Suprapubic skin (tissue), 4 donors: Measurements from ENCODE around the gene ARRB1. TPM values are rescaled to one million over a fixed set of nuclear protein-coding genes. Genes with fewer than 3 reads are reported as not detected.

Source experiments
- DNase-seq, 2 donors: peaks; one replicate each; pipeline ENCODE4 v3.0.0-alpha.2; 2019; ENCODE audit warnings: low spot score in 2 of 2
- H3K27ac ChIP-seq: fragments of 200-600 bp; sonication (generic); one replicate; pipeline ENCODE4 v1.5.1; 2019
- H3K27me3 ChIP-seq: fragments of 200-600 bp; sonication (generic); one replicate; pipeline ENCODE4 v1.5.1; 2019
- H3K36me3 ChIP-seq: fragments of 200-600 bp; sonication (generic); one replicate; pipeline ENCODE4 v1.5.1; 2019
- H3K4me1 ChIP-seq: fragments of 200-600 bp; sonication (generic); one replicate; pipeline ENCODE4 v1.5.1; 2019
- H3K4me3 ChIP-seq: fragments of 200-600 bp; sonication (generic); one replicate; pipeline ENCODE4 v1.5.1; 2019; ENCODE audit warnings: mild to moderate bottlenecking
- H3K9me3 ChIP-seq: fragments of 200-600 bp; sonication (generic); one replicate; pipeline ENCODE4 v1.5.1; 2019
- EP300 ChIP-seq: sonication (generic); formaldehyde crosslinking; IDR thresholded peaks from one replicate; pipeline ENCODE4 v1.6.1; 2017; ENCODE audit warnings: antibody characterized with exemption
- POLR2A ChIP-seq, 2 donors: fragments of 450-650 bp; IDR thresholded peaks; one replicate each; pipeline ENCODE4 v1.6.1; 2017; ENCODE audit warnings: antibody characterized with exemption in 2 of 2, mild to moderate bottlenecking in 2 of 2, moderate library complexity in 2 of 2
- POLR2AphosphoS5 ChIP-seq, 3 donors: sonication (generic); formaldehyde crosslinking; IDR thresholded peaks; one replicate each; pipeline ENCODE4 v1.6.1; 2017; ENCODE audit warnings: antibody characterized with exemption in 3 of 3
- WGBS: methylation state at CpG from one replicate; pipeline ENCODE4 v1.1.5; 2018; 5-methylcytosine and 5-hydroxymethylcytosine counted together
- total RNA-seq, 4 donors: library from RNA; depleted of rRNA; stranded (reverse); fragments of >200 nt; gene quantifications; one replicate each; pipeline ENCODE4 v1.1.0, GENCODE V29; 2016
- TF ChIP-seq, protein P1 (sequence below), 2 donors: fragments of 200-600 bp in 1 of 2; fragments of 450-650 bp in 1 of 2; sonication (generic) in 1 of 2; IDR thresholded peaks; one replicate each; pipeline ENCODE4 v1.5.1; 2016 to 2019; ENCODE audit warnings: antibody characterized with exemption in 2 of 2, mild to moderate bottlenecking in 1 of 2, moderate library complexity in 1 of 2

ARRB1 gene
- total RNA-seq, 4 donors from 2014 or later, result 24.8 to 57.2 (median 38.4) TPM

GRCh38 chr11:75237050-75237449 is 114.4 kb downstream of the ARRB1 start:
- 81% methylated on average over 8 of the region's 8 CpGs for WGBS
- Histone ChIP-seq H3K27ac (no peak overlapping the region), H3K4me1 (peaks cover 20% of the 10 kb centered on the region), H3K27me3 (peaks cover 34% of the 10 kb centered on the region), H3K4me3 (no peak overlapping the region), H3K9me3 (no peaks in the 10 kb centered on the region), H3K36me3 (no peaks in the 10 kb centered on the region)
- DNase-seq, result peak in 1 of 2 donors; percentile 52
- no peak for TF ChIP-seq POLR2A (IDR thresholded peaks at IDR 0.05)
- no peak for TF ChIP-seq POLR2AphosphoS5 (IDR thresholded peaks at IDR 0.05)
- TF ChIP-seq EP300, result no peak
- TF ChIP-seq, protein P1, sequence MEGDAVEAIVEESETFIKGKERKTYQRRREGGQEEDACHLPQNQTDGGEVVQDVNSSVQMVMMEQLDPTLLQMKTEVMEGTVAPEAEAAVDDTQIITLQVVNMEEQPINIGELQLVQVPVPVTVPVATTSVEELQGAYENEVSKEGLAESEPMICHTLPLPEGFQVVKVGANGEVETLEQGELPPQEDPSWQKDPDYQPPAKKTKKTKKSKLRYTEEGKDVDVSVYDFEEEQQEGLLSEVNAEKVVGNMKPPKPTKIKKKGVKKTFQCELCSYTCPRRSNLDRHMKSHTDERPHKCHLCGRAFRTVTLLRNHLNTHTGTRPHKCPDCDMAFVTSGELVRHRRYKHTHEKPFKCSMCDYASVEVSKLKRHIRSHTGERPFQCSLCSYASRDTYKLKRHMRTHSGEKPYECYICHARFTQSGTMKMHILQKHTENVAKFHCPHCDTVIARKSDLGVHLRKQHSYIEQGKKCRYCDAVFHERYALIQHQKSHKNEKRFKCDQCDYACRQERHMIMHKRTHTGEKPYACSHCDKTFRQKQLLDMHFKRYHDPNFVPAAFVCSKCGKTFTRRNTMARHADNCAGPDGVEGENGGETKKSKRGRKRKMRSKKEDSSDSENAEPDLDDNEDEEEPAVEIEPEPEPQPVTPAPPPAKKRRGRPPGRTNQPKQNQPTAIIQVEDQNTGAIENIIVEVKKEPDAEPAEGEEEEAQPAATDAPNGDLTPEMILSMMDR (IDR thresholded peaks at IDR 0.05), result no peak

- WGBS, result 58% methylated on average over 8 of the region's 8 CpGs
- Histone ChIP-seq H3K4me1 (peaks cover 10% of the 10 kb centered on the region), H3K36me3 (no peaks in the 10 kb centered on the region), H3K27me3 (peaks cover 25% of the 10 kb centered on the region), H3K27ac (no peak overlapping the region), H3K9me3 (no peaks in the 10 kb centered on the region), H3K4me3 (no peak overlapping the region)
- no peak for TF ChIP-seq POLR2AphosphoS5 (IDR thresholded peaks at IDR 0.05)
- TF ChIP-seq POLR2A (IDR thresholded peaks at IDR 0.05), result no peak
- TF ChIP-seq, protein P1 (IDR thresholded peaks at IDR 0.05), result no peak
- no peak for TF ChIP-seq EP300
- peak in 1 of 2 donors; percentile 59 for DNase-seq
These were observed 115.4 kb downstream of the ARRB1 start for GRCh38 chr11:75236062-75236461.

- DNase-seq, result peak in 1 of 2 donors; percentile 20
- peaks cover 10% of the 10 kb centered on the region for H3K27me3 ChIP-seq
- TF ChIP-seq EP300 (no peak), POLR2A (IDR thresholded peaks at IDR 0.05) (no peak), POLR2AphosphoS5 (IDR thresholded peaks at IDR 0.05) (no peak)
- TF ChIP-seq, protein P1 (IDR thresholded peaks at IDR 0.05), result no peak
- H3K36me3 ChIP-seq, result no peaks in the 10 kb centered on the region
- WGBS, result 52% methylated on average over 3 of the region's 3 CpGs
- H3K4me1 ChIP-seq, result no peaks in the 10 kb centered on the region
- no peaks in the 10 kb centered on the region for H3K9me3 ChIP-seq
- H3K4me3 ChIP-seq, result no peak overlapping the region
- no peak overlapping the region for H3K27ac ChIP-seq
These were observed 117.7 kb downstream of the ARRB1 start for GRCh38 chr11:75233754-75234172.

DNA sequence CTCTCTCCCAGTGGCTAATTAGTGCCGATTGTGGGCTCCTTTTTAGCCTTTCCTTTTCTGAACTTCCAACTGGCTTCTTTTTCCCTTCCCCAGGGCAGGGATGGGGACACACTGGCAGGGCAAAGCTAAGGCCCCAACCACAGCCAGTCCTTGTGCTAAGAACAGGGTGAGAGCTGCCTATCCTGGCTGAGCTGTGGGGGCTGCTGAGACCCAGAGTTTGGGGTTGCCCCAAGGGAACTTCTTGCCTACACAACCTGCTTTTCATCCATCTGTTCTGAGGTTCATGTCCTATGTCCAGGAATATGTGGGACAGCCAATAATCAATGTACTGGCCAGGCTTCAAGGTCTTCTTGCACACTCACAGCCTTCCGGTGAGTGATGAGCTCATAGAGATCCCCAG is 120.8 kb downstream of the ARRB1 start:
- Histone ChIP-seq H3K4me1 (no peaks in the 10 kb centered on the region), H3K27ac (no peak overlapping the region), H3K4me3 (no peak overlapping the region), H3K27me3 (no peaks in the 10 kb centered on the region), H3K9me3 (no peaks in the 10 kb centered on the region), H3K36me3 (no peaks in the 10 kb centered on the region)
- WGBS, result 77% methylated on average over 2 of the region's 2 CpGs
- TF ChIP-seq POLR2AphosphoS5 (IDR thresholded peaks at IDR 0.05) (no peak), EP300 (no peak), POLR2A (IDR thresholded peaks at IDR 0.05) (no peak)
- TF ChIP-seq, protein P1 (IDR thresholded peaks at IDR 0.05), result no peak
- peak in 1 of 2 donors; percentile 40 for DNase-seq

GRCh38 chr11:75229466-75229865 is 122.0 kb downstream of the ARRB1 start:
- 69% methylated on average over 2 of the region's 2 CpGs for WGBS
- Histone ChIP-seq H3K4me3 (no peak overlapping the region), H3K27me3 (no peaks in the 10 kb centered on the region), H3K36me3 (no peaks in the 10 kb centered on the region), H3K9me3 (no peaks in the 10 kb centered on the region), H3K27ac (no peak overlapping the region), H3K4me1 (no peaks in the 10 kb centered on the region)
- TF ChIP-seq POLR2AphosphoS5 (IDR thresholded peaks at IDR 0.05), result no peak
- TF ChIP-seq, protein P1 (IDR thresholded peaks at IDR 0.05), result no peak
- no peak for TF ChIP-seq EP300
- peak in 1 of 2 donors; percentile 67 for DNase-seq
